GM18520 (cell line): Measurements from ENCODE around the gene FSTL4.

ENCODE experiments used
- ATAC-seq: cut with Tn5 transposase; IDR thresholded peaks from one replicate; pipeline ENCODE4 v1.9.1; 2021; ENCODE audit not compliant: unreplicated experiment

FSTL4 gene

DNA sequence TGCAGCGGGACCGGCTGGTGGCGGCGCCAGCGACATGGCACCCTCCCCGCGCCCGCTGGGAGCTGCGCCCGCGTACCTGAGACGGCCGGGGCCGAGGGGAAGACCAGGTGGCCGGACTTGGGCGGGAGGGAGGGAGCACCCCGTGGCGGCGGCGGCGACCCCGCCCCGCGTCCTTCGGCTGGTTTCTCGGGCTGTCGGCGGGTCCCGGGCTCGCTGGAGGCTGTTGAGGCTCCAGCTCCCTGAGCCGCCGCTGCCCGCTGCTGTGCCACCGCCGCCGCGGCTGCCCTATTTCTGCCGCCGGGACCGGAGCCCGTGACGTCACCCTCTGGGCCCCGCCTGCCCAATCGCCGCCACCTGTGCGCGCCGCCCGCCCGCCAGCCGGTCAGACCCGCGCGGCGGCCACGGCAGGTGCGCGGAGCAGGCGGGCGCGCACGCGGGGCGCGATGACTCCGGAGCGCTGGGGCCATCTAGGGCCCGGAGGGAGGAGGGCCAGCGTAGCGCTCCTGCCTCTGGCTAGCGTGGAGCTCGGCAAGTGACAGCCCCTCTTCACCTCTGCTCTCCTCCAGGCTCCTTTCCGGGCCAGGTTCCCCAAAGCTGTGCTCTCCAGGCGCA, at the start of gene FSTL4:
TSS of gene FSTL4 (minus strand) at position 293 of the 612 bp plus-strand sequence.
- ATAC-seq, result no peak

GRCh38 chr5:133661389-133661788, 49.0 kb upstream of the FSTL4 start:
- ATAC-seq, result no peak

- no peak for ATAC-seq
These were observed 46.0 kb upstream of the FSTL4 start for GRCh38 chr5:133658327-133658726.

GRCh38 chr5:133657036-133657435, 44.7 kb upstream of the FSTL4 start:
- no peak for ATAC-seq

DNA sequence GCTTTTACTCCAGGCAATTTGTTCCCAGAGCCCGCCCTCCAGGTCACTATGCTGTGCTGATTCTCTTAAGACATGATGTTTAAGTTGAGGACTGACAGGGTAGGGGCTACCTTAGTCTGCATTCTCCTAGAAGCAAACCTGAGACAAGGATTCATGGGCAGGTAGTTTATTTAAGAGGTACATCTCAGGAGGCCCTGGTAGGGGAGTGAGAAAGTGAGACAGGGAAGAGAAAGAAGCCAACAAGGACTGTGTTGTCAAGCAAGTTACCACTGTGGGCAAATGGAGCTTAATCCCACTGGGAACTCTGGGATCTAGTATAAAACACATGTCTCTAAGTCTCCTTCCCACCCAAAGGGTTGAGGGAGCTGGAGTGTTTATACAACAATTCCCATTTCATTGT, 43.6 kb upstream of the FSTL4 start:
- ATAC-seq, result no peak

GRCh38 chr5:133653760-133654049, 41.4 kb upstream of the FSTL4 start:
- no peak for ATAC-seq

- ATAC-seq, result no peak
These were observed 40.8 kb upstream of the FSTL4 start for GRCh38 chr5:133652951-133653759.

- ATAC-seq, result no peak
These were observed 31.9 kb upstream of the FSTL4 start for GRCh38 chr5:133644000-133644865.

- no peak for ATAC-seq
These were observed 31.0 kb upstream of the FSTL4 start for GRCh38 chr5:133643365-133643764.

- no peak for ATAC-seq
These were observed 29.9 kb upstream of the FSTL4 start for GRCh38 chr5:133642153-133642722.

- ATAC-seq, result no peak
These were observed 29.3 kb upstream of the FSTL4 start for GRCh38 chr5:133641683-133642082.

DNA sequence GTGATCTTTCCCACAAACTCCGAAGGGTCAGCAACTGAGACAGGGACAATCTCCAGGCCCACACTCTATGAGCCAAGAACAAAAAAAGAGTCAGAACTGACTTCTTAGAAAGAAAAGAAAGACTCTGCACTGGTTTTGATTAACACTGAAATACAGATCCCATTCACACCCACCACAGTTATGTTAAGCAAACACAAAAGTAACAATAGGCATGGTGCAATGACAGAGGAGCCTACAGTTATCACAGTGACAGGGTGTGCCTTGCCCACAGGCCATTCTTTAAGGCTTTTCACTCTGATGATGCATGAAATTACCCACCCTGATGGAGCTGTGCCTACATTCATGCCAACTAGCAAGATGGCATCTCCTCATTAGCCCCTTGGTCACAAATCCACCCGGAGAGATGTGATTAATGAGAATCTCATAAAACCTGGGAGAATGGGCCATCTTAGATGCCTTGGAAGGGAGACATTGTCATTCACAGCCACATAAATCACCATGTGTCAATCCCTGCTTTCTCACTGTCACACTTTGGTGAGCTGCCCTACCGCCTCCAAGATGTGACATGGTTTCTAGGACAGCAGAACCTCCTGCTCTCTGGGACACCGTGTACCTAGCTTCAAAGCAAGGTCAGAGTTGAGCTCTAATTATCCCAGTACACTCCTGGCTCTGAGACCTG, 27.6 kb upstream of the FSTL4 start:
- no peak for ATAC-seq

DNA sequence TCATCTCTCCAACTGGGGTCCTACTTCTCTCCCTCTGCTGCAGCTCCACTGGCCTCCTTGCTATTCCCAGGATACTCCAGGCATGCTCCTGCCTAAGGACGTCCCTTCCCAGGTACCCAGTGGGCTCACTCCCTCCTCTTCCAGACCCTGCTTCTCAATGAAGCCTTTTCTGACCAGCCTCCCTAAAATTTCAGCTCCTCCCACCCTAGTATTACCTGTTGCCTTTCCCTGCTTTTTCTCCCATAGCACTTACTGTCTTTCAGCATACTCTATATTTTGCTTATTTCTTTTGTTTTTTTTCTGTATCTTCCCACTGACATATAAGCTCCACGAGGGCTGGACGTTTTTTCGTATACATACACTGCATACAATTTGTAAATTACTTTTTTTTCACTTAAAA, 26.1 kb upstream of the FSTL4 start:
- no peak for ATAC-seq

DNA sequence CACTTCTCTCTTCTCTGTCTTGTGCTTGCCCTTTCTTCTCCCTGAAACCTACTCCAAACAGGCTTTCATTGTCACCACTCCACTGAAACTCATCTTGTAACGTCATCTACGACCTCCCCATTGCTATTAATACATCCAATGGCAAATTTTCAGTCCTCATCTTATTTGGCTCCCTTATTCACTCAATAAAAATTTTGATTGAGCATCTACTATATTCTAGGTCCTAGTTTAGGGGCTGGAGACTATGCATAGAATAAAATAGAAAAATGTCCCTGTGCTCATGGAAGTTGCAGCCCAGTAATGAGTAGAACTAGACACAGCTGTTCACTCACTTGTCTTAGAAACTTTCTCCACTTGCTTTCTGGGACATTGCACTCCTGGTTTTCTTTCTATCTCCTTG, 24.9 kb upstream of the FSTL4 start:
- no peak for ATAC-seq

GRCh38 chr5:133635051-133635450, 22.7 kb upstream of the FSTL4 start:
- no peak for ATAC-seq

GRCh38 chr5:133627180-133627579, 14.8 kb upstream of the FSTL4 start:
- ATAC-seq, result no peak

GRCh38 chr5:133624316-133624715, 12.0 kb upstream of the FSTL4 start:
- no peak for ATAC-seq

DNA sequence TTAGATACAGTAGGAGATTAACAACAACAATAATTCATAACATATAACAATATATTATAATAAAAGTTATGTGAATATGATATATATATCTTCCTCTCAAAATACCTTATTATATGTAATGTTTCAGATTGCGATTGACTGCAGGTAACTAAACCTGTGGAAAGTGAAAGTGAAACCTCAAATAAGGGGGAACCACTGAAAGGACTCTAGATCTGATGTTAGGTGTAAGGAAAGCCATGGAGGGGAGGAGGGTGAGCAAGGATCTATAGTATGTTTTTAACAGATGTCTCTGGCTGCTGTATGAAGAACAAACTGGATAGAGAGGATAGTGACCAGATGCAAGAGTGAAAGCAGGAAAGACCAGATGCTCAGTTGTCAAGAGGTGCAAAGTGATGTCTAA, 5.8 kb upstream of the FSTL4 start:
- ATAC-seq, result no peak

GRCh38 chr5:133613743-133614142, 1.4 kb upstream of the FSTL4 start:
- ATAC-seq, result no peak

- no peak for ATAC-seq
These were observed 843 bp upstream of the FSTL4 start for GRCh38 chr5:133613184-133613583.
